Measurements from ENCODE around the gene RTN4.

The RTN4 gene

GRCh38 chr2:54958717-54959371, 91.4 kb downstream of the RTN4 start:
- H3K4me3 ChIP-seq = no peak overlapping the region
- no peak overlapping the region for H3K27ac ChIP-seq
- TF ChIP-seq CTCF (IDR thresholded peaks at IDR 0.05) = no peak
- no peak for DNase-seq (ENCODE audit: low spot score)

GRCh38 chr2:54957321-54957999, 92.8 kb downstream of the RTN4 start:
- Histone ChIP-seq H3K4me3 (no peak overlapping the region), H3K27ac (no peak overlapping the region)
- no peak for TF ChIP-seq CTCF (IDR thresholded peaks at IDR 0.05)
- no peak for DNase-seq (ENCODE audit: low spot score)

- DNase-seq (ENCODE audit: low spot score) = no peak
- Histone ChIP-seq H3K27ac (no peak overlapping the region), H3K4me3 (no peak overlapping the region)
- TF ChIP-seq CTCF (IDR thresholded peaks at IDR 0.05) = no peak
Observed at GRCh38 chr2:54956111-54956627, 94.1 kb downstream of the RTN4 start.

GRCh38 chr2:54955358-54956110, 94.7 kb downstream of the RTN4 start:
- Histone ChIP-seq H3K4me3 (no peak overlapping the region), H3K27ac (no peak overlapping the region)
- DNase-seq (ENCODE audit: low spot score) = no peak
- TF ChIP-seq CTCF (IDR thresholded peaks at IDR 0.05) = no peak

- H3K27ac ChIP-seq = no peak overlapping the region
- no peak overlapping the region for H3K4me3 ChIP-seq
- no peak for TF ChIP-seq CTCF (IDR thresholded peaks at IDR 0.05)
- no peak for DNase-seq (ENCODE audit: low spot score)
Observed at GRCh38 chr2:54954705-54955357, 95.4 kb downstream of the RTN4 start.

GRCh38 chr2:54954158-54954557, 96.1 kb downstream of the RTN4 start:
- no peak for TF ChIP-seq CTCF (IDR thresholded peaks at IDR 0.05)
- no peak overlapping the region for H3K27ac ChIP-seq
- no peak for DNase-seq (ENCODE audit: low spot score)

More at GRCh38 chr2:54954158-54954557, 96.1 kb downstream of the RTN4 start:
- no peak overlapping the region for H3K4me3 ChIP-seq

Measured in coronary artery (tissue), 2 donors.